Panc1 (cell line): Measurements from ENCODE around the gene ZNF555. TPM values are rescaled to one million over a fixed set of nuclear protein-coding genes. Genes with fewer than 3 reads are reported as not detected.

Experiments used
- ATAC-seq: fragments of 200-7000 bp; cut with Tn5 transposase; 2 replicates; pipeline ENCODE4 v1.9.1; 2020; ENCODE audit warnings: mild to moderate bottlenecking, moderate library complexity
- BruUV-seq: library from RNA; stranded (reverse); fragments of 400-500 nt; replicated peaks from 2 replicates; lab custom pipeline; 2021; lab: Mats Ljungman, UMichigan
- CTCF ChIA-PET: fragments of 300-600 bp; sonication (Branson Sonifier 250); formaldehyde crosslinking; loops from one replicate; lab custom pipeline; 2022; ENCODE audit warnings: antibody characterized with exemption; lab: Charles Lee
- POLR2A ChIA-PET: fragments of 300-600 bp; sonication (Branson Sonifier 250); formaldehyde crosslinking; loops from one replicate; lab custom pipeline; 2022; ENCODE audit warnings: antibody characterized with exemption; lab: Charles Lee
- DNase-seq: peaks from one replicate; pipeline ENCODE4 v3.0.0-alpha.2; 2010; ENCODE audit warnings: low read depth, low spot score
- H3K27ac ChIP-seq: 2 replicates; pipeline ENCODE4 v1.5.1; 2011; ENCODE audit warnings: mild to moderate bottlenecking, low read length, inconsistent platforms
- H3K27me3 ChIP-seq: fragments of 200-500 bp; sonication (Bioruptor generic); 2 replicates; pipeline ENCODE4 v1.6.0; 2014; ENCODE audit warnings: low read length, inconsistent platforms; ENCODE audit not compliant: control insufficient read depth, insufficient read depth
- H3K36me3 ChIP-seq: fragments of 200-500 bp; sonication (Bioruptor generic); 2 replicates; pipeline ENCODE4 v1.5.1; 2014; ENCODE audit warnings: inconsistent platforms, mild to moderate bottlenecking, low read length, moderate library complexity; ENCODE audit not compliant: control insufficient read depth, insufficient read depth
- H3K4me1 ChIP-seq: 2 replicates; pipeline ENCODE4 v1.5.1; 2011; ENCODE audit warnings: inconsistent platforms, mild to moderate bottlenecking, low read length, moderate library complexity; ENCODE audit not compliant: control insufficient read depth, insufficient read depth
- H3K4me3 ChIP-seq, 2 experiments: 2 replicates each; pipeline ENCODE4 v1.5.1; 2011 to 2012; ENCODE audit warnings: low read depth in 2 of 2, low read length in 2 of 2, mild to moderate bottlenecking in 2 of 2, inconsistent platforms in 1 of 2, moderate library complexity in 1 of 2
- H3K9me3 ChIP-seq: fragments of 200-500 bp; sonication (Bioruptor generic); 2 replicates; pipeline ENCODE4 v1.5.1; 2014; ENCODE audit warnings: low read depth, mild to moderate bottlenecking, inconsistent platforms, low read length, moderate library complexity; ENCODE audit not compliant: control insufficient read depth, insufficient read depth
- POLR2AphosphoS5 ChIP-seq: IDR thresholded peaks from 2 replicates; pipeline ENCODE4 v1.6.1; 2012; ENCODE audit warnings: mild to moderate bottlenecking, low read depth, low read length, moderate library complexity
- SIN3A ChIP-seq: IDR thresholded peaks from 2 replicates; pipeline ENCODE4 v1.6.1; 2012; ENCODE audit warnings: low read depth, mild to moderate bottlenecking, low read length, moderate library complexity, borderline replicate concordance; ENCODE audit not compliant: insufficient read depth
- TCF7L2 ChIP-seq: IDR thresholded peaks from 2 replicates; pipeline ENCODE4 v1.6.1; 2011; ENCODE audit warnings: mild to moderate bottlenecking, low read depth, low read length, inconsistent platforms
- in situ Hi-C: cut with HindIII; loops from 2 replicates; pipeline ENCODE4 v1.10.0; 2016; ENCODE audit warnings: low sequenced_read_pairs, low pct_unique_long_range_greater_than_20kb
- intact Hi-C: fragments of 100-400 bp; cut with micrococcal nuclease; formaldehyde crosslinking; loops from one replicate; pipeline ENCODE4 v1.10.0; 2022; ENCODE audit not compliant: unreplicated experiment
- total RNA-seq: library from RNA; stranded (reverse); gene quantifications from one replicate; pipeline ENCODE4 v1.2.1, GENCODE V29; 2021; ENCODE audit not compliant: unreplicated experiment
- TF ChIP-seq, protein P1 (sequence below): fragments of 450-650 bp; IDR thresholded peaks from 2 replicates; pipeline ENCODE4 v1.5.1; 2017; ENCODE audit warnings: mild to moderate bottlenecking
- TF ChIP-seq, protein P2 (sequence below), 2 experiments: IDR thresholded peaks; 2 replicates each; pipeline ENCODE4 v1.6.1; 2011 to 2012; ENCODE audit warnings: low read depth in 2 of 2, control low read depth in 1 of 2, low read length in 1 of 2, mild to moderate bottlenecking in 1 of 2, moderate library complexity in 1 of 2; ENCODE audit not compliant: insufficient read depth in 1 of 2

ZNF555 gene
- total RNA-seq, 1 experiment from 2014 or later: 7.3 TPM

DNA sequence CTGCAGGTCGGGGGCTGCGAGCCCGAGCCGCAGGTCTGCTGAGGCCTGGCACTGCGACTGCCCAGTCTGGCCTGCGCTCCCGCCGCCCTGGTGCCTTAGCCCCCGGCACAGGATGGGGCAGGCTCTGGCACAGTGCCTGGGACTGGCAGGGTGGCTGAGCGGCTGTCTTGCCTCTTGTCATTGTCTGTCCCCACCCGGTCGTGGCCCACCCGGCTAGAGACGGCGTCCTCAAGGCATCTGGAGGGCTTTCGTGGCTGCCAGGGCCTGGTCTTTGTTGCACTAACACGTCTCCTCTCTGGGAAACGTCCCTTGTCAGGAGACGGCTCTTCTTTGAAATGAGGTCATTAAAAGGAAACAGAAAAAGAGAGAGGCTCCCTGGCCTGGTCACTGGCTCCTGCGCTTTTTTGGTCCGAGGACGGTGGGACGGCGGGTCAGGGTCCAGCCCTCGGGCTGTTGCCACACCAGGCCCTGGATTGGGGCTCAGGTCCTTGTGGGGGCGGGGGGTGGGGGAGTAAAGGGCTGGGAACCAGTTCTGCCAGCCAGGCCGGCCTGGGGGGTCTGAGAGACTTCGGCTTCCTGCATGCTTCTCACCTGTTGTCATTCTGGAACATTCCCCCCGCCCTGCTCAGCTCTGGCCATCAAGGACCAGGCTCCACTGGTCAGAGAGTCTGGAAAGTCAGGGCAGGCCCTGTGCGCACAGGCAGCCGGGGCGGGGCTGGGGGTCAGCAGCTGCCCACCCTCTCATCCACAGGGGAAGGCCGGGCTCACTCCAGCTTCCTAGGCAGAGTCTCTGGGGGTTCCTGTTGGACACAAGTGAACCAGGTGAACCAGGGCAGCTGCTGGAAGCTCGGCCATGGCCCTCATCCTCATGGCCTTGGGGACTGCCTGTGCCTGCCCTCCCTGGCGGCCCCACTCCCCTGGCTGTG lies 27.8 kb upstream of the ZNF555 start:
- Histone ChIP-seq H3K4me1 (no peaks in the 10 kb centered on the region), H3K9me3 (no peaks in the 10 kb centered on the region), H3K36me3 (no peaks in the 10 kb centered on the region), H3K4me3 (no peak overlapping the region), H3K27me3 (no peaks in the 10 kb centered on the region), H3K27ac (no peak overlapping the region)
- in situ Hi-C loops (no loop called here), intact Hi-C loops (no loop called here)
- ATAC-seq: no peak
- no peak for DNase-seq
- POLR2A ChIA-PET: no interaction called here
- CTCF ChIA-PET: no interaction called here
- no TSS peak for BruUV-seq
- no peak for TF ChIP-seq SIN3A
- TF ChIP-seq TCF7L2: no peak
- no peak for TF ChIP-seq POLR2AphosphoS5
- TF ChIP-seq, protein P1, sequence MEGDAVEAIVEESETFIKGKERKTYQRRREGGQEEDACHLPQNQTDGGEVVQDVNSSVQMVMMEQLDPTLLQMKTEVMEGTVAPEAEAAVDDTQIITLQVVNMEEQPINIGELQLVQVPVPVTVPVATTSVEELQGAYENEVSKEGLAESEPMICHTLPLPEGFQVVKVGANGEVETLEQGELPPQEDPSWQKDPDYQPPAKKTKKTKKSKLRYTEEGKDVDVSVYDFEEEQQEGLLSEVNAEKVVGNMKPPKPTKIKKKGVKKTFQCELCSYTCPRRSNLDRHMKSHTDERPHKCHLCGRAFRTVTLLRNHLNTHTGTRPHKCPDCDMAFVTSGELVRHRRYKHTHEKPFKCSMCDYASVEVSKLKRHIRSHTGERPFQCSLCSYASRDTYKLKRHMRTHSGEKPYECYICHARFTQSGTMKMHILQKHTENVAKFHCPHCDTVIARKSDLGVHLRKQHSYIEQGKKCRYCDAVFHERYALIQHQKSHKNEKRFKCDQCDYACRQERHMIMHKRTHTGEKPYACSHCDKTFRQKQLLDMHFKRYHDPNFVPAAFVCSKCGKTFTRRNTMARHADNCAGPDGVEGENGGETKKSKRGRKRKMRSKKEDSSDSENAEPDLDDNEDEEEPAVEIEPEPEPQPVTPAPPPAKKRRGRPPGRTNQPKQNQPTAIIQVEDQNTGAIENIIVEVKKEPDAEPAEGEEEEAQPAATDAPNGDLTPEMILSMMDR: no peak
- TF ChIP-seq, protein P2, sequence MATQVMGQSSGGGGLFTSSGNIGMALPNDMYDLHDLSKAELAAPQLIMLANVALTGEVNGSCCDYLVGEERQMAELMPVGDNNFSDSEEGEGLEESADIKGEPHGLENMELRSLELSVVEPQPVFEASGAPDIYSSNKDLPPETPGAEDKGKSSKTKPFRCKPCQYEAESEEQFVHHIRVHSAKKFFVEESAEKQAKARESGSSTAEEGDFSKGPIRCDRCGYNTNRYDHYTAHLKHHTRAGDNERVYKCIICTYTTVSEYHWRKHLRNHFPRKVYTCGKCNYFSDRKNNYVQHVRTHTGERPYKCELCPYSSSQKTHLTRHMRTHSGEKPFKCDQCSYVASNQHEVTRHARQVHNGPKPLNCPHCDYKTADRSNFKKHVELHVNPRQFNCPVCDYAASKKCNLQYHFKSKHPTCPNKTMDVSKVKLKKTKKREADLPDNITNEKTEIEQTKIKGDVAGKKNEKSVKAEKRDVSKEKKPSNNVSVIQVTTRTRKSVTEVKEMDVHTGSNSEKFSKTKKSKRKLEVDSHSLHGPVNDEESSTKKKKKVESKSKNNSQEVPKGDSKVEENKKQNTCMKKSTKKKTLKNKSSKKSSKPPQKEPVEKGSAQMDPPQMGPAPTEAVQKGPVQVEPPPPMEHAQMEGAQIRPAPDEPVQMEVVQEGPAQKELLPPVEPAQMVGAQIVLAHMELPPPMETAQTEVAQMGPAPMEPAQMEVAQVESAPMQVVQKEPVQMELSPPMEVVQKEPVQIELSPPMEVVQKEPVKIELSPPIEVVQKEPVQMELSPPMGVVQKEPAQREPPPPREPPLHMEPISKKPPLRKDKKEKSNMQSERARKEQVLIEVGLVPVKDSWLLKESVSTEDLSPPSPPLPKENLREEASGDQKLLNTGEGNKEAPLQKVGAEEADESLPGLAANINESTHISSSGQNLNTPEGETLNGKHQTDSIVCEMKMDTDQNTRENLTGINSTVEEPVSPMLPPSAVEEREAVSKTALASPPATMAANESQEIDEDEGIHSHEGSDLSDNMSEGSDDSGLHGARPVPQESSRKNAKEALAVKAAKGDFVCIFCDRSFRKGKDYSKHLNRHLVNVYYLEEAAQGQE (IDR thresholded peaks at IDR 0.05; ENCODE audit: insufficient read depth in 1 of 2, low read depth in 2 of 2, low read length in 1 of 2): no peak

DNA sequence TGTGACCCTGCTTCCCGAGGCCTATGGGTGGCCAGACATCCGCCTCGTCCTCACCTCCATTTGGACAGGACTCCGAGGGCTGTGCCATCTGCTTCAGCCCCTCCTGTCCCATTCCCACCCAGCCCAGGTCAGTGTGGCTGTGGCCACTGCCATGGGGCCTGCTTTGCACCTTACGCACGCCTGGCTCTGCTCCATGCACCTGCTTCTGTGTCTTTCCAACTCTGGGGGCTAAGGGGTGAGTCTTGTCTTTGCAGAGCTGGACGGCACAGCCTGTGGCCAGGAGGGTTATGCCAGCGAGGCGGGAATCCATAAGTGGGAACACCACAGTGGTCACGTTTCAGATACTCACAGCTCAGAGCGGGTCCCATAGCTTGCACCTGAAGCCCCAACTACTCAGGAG lies 26.8 kb upstream of the ZNF555 start:
- DNase-seq (no peak), ATAC-seq (no peak)
- intact Hi-C loops: no loop called here
- Histone ChIP-seq H3K36me3 (no peaks in the 10 kb centered on the region), H3K4me3 (no peak overlapping the region), H3K4me1 (no peaks in the 10 kb centered on the region), H3K27me3 (no peaks in the 10 kb centered on the region), H3K27ac (no peak overlapping the region), H3K9me3 (no peaks in the 10 kb centered on the region)
- no peak for TF ChIP-seq SIN3A
- TF ChIP-seq, protein P1: no peak
- TF ChIP-seq TCF7L2: no peak
- TF ChIP-seq, protein P2 (IDR thresholded peaks at IDR 0.05; ENCODE audit: insufficient read depth in 1 of 2, low read depth in 2 of 2, low read length in 1 of 2): no peak
- POLR2A ChIA-PET: no interaction called here
- in situ Hi-C loops: no loop called here
- BruUV-seq: no TSS peak
- CTCF ChIA-PET: no interaction called here
